GM19463 (cell line): ENCODE results near the gene TFR2.
A peak's percentile ranks its signal among the peaks of the same experiment; 100 is the strongest.

Experiments used
- ATAC-seq: cut with Tn5 transposase; IDR thresholded peaks from one replicate; pipeline ENCODE4 v1.9.1; 2021; ENCODE audit warnings: mild to moderate bottlenecking, moderate library complexity; ENCODE audit not compliant: unreplicated experiment

TFR2 gene

GRCh38 chr7:100654908-100655831, 13.8 kb upstream of the TFR2 start:
- no peak for ATAC-seq

GRCh38 chr7:100649826-100650565, 8.6 kb upstream of the TFR2 start:
- no peak for ATAC-seq

GRCh38 chr7:100642534-100642907, 1.2 kb upstream of the TFR2 start:
- ATAC-seq = no peak

GRCh38 chr7:100641860-100642533, 645 bp upstream of the TFR2 start:
- no peak for ATAC-seq

- ATAC-seq = no peak
Observed at GRCh38 chr7:100640517-100641440, 573 bp downstream of the TFR2 start.

GRCh38 chr7:100639995-100640516, 1.3 kb downstream of the TFR2 start:
- ATAC-seq = no peak

GRCh38 chr7:100632951-100633717, 8.2 kb downstream of the TFR2 start:
- ATAC-seq = peak; percentile 48

- ATAC-seq = no peak
Observed at GRCh38 chr7:100630066-100630465, 11.3 kb downstream of the TFR2 start.

- no peak for ATAC-seq
Observed at GRCh38 chr7:100629117-100629716, 12.1 kb downstream of the TFR2 start.

- ATAC-seq = no peak
Observed at GRCh38 chr7:100627238-100627549, 14.2 kb downstream of the TFR2 start.

- ATAC-seq = peak; percentile 84
Observed at GRCh38 chr7:100626530-100627237, 14.7 kb downstream of the TFR2 start.

GRCh38 chr7:100626055-100626454, 15.3 kb downstream of the TFR2 start:
- no peak for ATAC-seq

GRCh38 chr7:100623951-100624824, 17.2 kb downstream of the TFR2 start:
- no peak for ATAC-seq

GRCh38 chr7:100621554-100621953, 19.8 kb downstream of the TFR2 start:
- ATAC-seq = no peak

GRCh38 chr7:100620804-100621203, 20.5 kb downstream of the TFR2 start:
- no peak for ATAC-seq

GRCh38 chr7:100620239-100620638, 21.1 kb downstream of the TFR2 start:
- no peak for ATAC-seq

- ATAC-seq = no peak
Observed at GRCh38 chr7:100614308-100614861, 27.0 kb downstream of the TFR2 start.
